Smooth muscle cell of trachea (primary cell): ENCODE measurements around the gene FRMD8. TPM values are rescaled to one million over a fixed set of nuclear protein-coding genes. Genes with fewer than 3 reads are reported as not detected.

Experiments used
- total RNA-seq: library from RNA; depleted of rRNA; stranded (reverse); fragments of >200 nt; gene quantifications from 2 replicates; pipeline ENCODE4 v1.2.1, GENCODE V29; 2014

The FRMD8 gene, protein sequence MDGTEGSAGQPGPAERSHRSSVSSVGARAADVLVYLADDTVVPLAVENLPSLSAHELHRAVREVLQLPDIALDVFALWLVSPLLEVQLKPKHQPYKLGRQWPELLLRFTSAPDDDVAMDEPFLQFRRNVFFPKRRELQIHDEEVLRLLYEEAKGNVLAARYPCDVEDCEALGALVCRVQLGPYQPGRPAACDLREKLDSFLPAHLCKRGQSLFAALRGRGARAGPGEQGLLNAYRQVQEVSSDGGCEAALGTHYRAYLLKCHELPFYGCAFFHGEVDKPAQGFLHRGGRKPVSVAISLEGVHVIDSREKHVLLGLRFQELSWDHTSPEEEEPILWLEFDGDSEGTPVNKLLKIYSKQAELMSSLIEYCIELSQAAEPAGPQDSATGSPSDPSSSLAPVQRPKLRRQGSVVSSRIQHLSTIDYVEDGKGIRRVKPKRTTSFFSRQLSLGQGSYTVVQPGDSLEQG
- total RNA-seq = 34.2 and 51.8 TPM in 2 replicates

DNA sequence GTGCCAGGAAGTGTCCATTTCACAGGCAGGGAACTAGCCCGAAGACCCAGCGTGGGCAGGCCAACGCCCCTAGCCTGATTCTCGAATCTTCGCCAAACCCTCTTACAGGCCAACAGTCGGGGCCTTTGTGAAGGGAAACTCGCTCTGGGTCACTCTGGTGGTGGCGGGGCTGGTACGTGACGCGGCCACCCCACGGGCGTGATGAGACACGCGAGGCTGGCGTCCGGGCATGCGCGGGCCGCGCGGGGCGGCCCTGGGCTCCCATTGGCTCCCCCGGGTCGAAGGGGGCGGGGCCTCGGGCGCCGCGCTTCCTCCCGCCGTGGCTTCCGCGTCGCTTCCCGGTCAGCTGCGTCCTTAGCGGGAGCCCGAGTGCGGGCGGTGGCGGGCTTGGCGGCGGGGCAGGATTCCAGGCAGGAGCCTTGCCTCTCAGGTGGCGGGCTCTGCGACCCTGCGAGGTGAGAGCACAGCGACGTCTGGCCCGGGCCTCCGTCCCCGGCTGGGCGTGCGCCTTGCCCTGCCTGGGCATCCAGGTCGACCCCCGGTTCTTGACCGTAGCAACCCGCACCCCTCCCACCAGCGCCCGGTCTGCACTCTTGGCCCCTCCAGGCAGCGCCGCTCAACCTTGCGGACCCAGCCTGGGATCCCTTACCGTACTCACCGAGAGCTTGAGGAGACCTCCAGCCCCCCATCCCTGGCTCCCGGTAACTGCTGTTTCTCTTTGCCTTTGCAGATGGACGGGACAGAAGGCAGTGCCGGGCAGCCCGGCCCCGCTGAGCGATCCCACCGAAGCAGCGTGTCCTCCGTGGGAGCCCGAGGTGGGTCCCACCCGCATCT, at the start of gene FRMD8:
TSS of gene FRMD8 (plus strand) at position 331 of the 834 bp plus-strand sequence. CDS start at position 731, 400 bp downstream.

DNA sequence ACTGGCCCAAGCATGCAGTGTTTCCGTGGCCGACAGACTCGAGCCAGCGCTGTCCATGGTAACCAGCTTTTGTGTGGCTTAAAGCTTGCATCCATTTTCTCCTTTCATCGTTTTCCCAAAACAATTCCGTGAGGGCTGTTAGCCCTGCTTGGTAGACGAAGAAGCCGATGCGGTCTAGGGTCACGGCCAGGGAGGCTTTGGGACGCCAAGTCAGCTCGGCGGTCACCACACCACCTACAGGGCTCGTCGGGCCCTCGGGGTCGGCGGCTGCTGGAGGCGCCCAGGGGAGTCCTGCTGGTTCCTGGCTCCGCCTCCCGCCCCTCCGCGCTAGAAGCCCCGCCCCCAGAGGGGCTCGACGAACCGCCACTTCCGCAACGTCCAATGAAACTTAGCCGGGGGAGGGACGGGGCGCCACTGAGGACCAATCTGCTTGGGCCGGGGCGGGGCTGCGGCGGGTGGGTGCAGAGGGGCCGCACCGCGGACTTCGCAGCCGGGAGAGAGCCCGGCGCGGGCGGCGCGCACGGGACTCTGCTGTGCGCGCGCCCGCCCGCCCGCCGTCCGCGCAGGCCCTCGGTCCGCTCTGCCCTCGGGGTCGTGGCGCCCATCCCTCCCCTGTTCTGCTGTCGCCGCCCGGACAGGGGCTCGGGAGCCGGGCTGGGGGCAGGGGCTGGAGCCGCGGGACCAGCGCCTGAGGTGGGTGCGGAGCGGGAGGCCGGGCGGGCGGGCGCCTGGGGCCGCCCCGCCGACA, 32.0 kb upstream of the FRMD8 start, which contains the start of gene TIGD3:
TSS of gene TIGD3 (plus strand) at position 487 of the 748 bp plus-strand sequence. CDS start 1,058 bp downstream, outside the sequence.

DNA sequence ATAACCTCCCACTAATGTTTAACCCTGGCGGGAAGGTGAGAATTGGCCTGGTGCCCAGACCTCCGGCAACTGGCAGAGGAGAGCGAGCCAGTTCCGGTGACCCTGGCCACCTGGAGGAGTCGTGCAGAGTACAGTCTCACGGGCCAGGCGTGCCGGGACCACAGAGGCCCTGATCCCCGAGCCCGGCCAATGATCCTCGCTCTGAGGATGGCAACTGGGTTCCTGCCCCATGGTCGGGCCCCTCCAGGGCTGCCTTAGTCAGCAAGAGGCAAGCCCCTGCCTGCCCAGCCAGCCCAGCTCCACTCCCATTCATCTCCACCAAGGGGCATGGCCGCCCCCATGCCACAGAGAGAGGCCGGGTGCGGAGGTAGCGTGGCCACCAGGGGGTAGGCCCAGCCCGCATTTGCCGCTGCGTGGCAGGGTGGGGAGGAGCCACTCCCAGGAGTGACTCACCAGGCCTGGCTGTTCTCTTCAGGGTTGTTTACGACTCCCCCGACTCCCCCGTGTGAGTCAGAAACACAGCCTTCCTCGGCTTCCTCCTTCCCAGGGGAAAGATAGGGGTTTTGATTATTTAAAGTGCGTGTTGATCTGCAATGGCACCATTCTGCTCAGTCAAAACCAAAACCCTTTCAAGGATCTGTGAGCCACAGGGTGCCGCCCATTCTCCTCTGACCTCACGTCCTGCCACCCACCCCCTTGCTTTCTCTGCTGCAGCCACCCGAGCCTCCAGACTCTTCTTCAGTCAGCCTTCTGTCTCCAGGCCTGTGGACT, 4.2 kb upstream of the FRMD8 start, which contains the start of gene SLC25A45:
TSS of gene SLC25A45 (minus strand) at position 614 of the 771 bp plus-strand sequence. CDS start 695 bp downstream, outside the sequence.

DNA sequence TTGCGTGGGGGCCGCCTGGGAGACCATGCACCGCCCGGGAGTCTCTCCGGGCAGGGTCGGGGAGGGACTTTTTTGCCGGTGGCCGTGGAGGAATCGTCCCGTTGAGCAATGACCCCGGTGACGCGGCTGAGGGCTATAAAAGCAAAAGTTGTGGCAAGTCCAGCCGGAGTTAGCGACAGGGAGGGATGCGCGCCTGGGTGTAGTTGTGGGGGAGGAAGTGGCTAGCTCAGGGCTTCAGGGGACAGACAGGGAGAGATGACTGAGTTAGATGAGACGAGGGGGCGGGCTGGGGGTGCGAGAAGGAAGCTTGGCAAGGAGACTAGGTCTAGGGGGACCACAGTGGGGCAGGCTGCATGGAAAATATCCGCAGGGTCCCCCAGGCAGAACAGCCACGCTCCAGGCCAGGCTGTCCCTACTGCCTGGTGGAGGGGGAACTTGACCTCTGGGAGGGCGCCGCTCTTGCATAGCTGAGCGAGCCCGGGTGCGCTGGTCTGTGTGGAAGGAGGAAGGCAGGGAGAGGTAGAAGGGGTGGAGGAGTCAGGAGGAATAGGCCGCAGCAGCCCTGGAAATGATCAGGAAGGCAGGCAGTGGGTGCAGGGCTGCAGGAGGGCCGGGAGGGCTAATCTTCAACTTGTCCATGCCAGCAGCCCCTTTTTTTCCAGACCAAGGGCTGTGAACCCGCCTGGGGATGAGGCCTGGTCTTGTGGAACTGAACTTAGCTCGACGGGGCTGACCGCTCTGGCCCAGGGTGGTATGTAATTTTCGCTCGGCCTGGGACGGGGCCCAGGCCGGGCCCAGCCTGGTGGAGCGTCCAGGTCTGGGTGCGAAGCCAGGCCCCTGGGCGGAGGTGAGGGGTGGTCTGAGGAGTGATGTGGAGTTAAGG, 36.4 kb downstream of the FRMD8 start, which contains the start of gene NEAT1:
TSS of gene NEAT1 (plus strand) at position 166 of the 883 bp plus-strand sequence.

Other genes starting within 250 kb of the FRMD8 start
- not detected in 2 replicates for gene SPDYC, start 216.4 kb upstream of the FRMD8 start, total RNA-seq
- gene CAPN1, start 204.7 kb upstream of the FRMD8 start, total RNA-seq = 175 and 262 TPM in 2 replicates
- gene POLA2, start 124.7 kb upstream of the FRMD8 start, total RNA-seq = 2.3 and 9.6 TPM in 2 replicates
- 33.2 and 47.8 TPM in 2 replicates for gene CDC42EP2, start 71.8 kb upstream of the FRMD8 start, total RNA-seq
- 49.3 and 51.1 TPM in 2 replicates for gene DPF2, start 52.8 kb upstream of the FRMD8 start, total RNA-seq
- gene TIGD3, start 31.9 kb upstream of the FRMD8 start, total RNA-seq = under 0.01 TPM in 1 of 2 replicates, not detected in the other
- gene SLC25A45, start 4.0 kb upstream of the FRMD8 start, total RNA-seq = 2.0 and 3.1 TPM in 2 replicates
- gene NEAT1, start 36.2 kb downstream of the FRMD8 start, total RNA-seq = 322 and 406 TPM in 2 replicates
- 13,561 and 20,792 TPM in 2 replicates for gene MALAT1, start 112.4 kb downstream of the FRMD8 start, total RNA-seq
- gene SCYL1, start 138.4 kb downstream of the FRMD8 start, total RNA-seq = 77.2 and 139 TPM in 2 replicates
- gene LTBP3, start 171.7 kb downstream of the FRMD8 start, total RNA-seq = 38.7 and 93.8 TPM in 2 replicates
- 36.7 and 55.1 TPM in 2 replicates for gene ZNRD2, start 183.8 kb downstream of the FRMD8 start, total RNA-seq
- gene FAM89B, start 185.9 kb downstream of the FRMD8 start, total RNA-seq = 11.8 and 30.3 TPM in 2 replicates
- gene EHBP1L1, start 189.4 kb downstream of the FRMD8 start, total RNA-seq = 60.4 and 79.7 TPM in 2 replicates
- 0.29 and 0.50 TPM in 2 replicates for gene KCNK7, start 209.2 kb downstream of the FRMD8 start, total RNA-seq
- 25.8 and 26.3 TPM in 2 replicates for gene MAP3K11, start 227.6 kb downstream of the FRMD8 start, total RNA-seq
- gene PCNX3, start 229.1 kb downstream of the FRMD8 start, total RNA-seq = 22.7 and 30.8 TPM in 2 replicates